Measurements from ENCODE around the gene CFAP68. TPM values are rescaled to one million over a fixed set of nuclear protein-coding genes. Genes with fewer than 3 reads are reported as not detected.
"Not testable (repeated sequence)": the region's sequence is repeated elsewhere in the genome, so short reads cannot be mapped to it uniquely, and the experiment has no call there.

The CFAP68 gene
- total RNA-seq, 6 experiments from 2014 or later = 10.6 to 22.9 (median 15.7) TPM

DNA sequence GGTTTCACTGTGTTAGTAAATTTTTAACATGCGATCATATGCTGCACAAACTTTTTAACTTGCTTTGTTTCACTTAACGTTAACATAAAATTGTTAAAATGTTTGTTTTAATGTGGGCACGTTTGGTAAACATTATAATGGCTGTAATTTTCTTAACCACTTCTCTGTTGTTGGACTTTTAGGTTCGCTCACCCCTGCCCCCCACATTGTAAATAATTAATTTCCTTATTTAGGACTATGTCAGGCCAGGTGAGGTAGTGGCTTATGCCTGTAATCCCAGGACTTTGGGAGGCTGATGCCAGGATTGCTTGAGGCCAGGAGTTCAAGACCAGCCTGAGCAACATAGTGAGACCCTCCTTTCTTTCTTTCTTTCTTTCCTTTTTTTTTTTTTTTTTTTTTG is 51.1 kb downstream of the CFAP68 start:
- ATAC-seq (no peak), DNase-seq (no peak)
- Histone ChIP-seq H3K4me3 (no peak overlapping the region), H3K36me3 (no peaks in the 10 kb centered on the region), H3K27ac (peak overlapping the region in 1 of 3 donors; percentile 92), H3K4me1 (peaks cover 0 to 44% (median 14%) of the 10 kb centered on the region in 4 donors), H3K27me3 (no peaks in the 10 kb centered on the region), H3K9me3 (no peaks in the 10 kb centered on the region)
- no peak for TF ChIP-seq POLR2A (IDR thresholded peaks at IDR 0.05)
- TF ChIP-seq, protein P1, sequence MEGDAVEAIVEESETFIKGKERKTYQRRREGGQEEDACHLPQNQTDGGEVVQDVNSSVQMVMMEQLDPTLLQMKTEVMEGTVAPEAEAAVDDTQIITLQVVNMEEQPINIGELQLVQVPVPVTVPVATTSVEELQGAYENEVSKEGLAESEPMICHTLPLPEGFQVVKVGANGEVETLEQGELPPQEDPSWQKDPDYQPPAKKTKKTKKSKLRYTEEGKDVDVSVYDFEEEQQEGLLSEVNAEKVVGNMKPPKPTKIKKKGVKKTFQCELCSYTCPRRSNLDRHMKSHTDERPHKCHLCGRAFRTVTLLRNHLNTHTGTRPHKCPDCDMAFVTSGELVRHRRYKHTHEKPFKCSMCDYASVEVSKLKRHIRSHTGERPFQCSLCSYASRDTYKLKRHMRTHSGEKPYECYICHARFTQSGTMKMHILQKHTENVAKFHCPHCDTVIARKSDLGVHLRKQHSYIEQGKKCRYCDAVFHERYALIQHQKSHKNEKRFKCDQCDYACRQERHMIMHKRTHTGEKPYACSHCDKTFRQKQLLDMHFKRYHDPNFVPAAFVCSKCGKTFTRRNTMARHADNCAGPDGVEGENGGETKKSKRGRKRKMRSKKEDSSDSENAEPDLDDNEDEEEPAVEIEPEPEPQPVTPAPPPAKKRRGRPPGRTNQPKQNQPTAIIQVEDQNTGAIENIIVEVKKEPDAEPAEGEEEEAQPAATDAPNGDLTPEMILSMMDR (IDR thresholded peaks at IDR 0.05) = no peak
- intact Hi-C loops (cut with DNase I) = loop anchor here in 1 of 2 donors (10.0 kb wide), 1 partner anchor 54 kb away; no protein-coding TSS in a partner anchor
- WGBS (ENCODE audit: insufficient coverage, low coverage, low lambda C conversion rate, missing lambda C conversion rate) = 23% methylated on average over 4 of the region's 4 CpGs

DNA sequence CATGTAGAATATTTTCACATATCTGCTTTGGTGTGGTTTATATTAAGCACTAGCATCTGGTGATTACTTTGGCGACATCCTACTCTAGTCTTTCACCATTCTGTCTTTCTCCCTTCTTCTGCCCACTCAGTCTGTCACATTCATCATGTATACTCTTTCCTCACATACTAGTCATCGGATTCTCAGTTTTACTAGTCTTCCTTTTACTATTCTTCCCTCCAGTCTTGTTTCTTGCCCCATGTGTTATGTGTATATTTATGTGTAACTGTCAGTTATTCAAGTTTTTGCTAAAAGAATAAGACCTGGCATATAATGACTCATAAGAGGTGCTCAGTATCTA is 53.2 kb downstream of the CFAP68 start:
- no peak overlapping the region for H3K4me3 ChIP-seq
- H3K27ac ChIP-seq = peak overlapping the region in 1 of 3 donors; percentile 92
- TF ChIP-seq, protein P1 (IDR thresholded peaks at IDR 0.05) = no peak
- TF ChIP-seq POLR2A (IDR thresholded peaks at IDR 0.05) = no peak
- ATAC-seq (no peak), DNase-seq (no peak)
- H3K27me3 ChIP-seq = no peaks in the 10 kb centered on the region
- H3K9me3 ChIP-seq = no peaks in the 10 kb centered on the region
- 75% methylated on average over 2 of the region's 2 CpGs for WGBS (ENCODE audit: insufficient coverage, low coverage, low lambda C conversion rate, missing lambda C conversion rate)
- intact Hi-C loops (cut with DNase I) = loop anchor here in 1 of 2 donors (10.0 kb wide), 1 partner anchor 52 kb away; no protein-coding TSS in a partner anchor
- peaks cover 0 to 42% (median 17%) of the 10 kb centered on the region in 4 donors for H3K4me1 ChIP-seq
- H3K36me3 ChIP-seq = no peaks in the 10 kb centered on the region

DNA sequence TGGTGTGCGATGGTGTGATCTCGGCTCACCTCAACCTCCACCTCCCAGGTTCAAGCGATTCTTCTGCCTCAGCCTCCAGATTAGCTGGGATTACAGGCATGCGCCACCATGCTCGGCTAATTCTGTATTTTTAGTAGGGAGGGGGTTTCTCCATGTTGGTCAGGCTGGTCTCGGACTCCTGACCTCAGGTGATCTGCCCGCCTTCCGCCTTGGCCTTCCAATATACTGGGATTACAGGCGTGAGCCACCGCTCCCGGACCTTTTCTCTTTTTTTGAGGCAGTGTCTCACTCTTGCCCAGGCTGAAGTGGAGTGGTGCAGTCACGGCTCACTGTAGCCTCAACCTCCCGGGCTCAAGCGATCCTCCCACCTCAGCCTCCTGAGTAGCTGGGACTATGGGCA is 53.8 kb downstream of the CFAP68 start:
- H3K4me3 ChIP-seq, H3K9me3 ChIP-seq, H3K27me3 ChIP-seq, ATAC-seq, DNase-seq, H3K36me3 ChIP-seq: not testable (repeated sequence)
- Histone ChIP-seq H3K4me1 (peaks cover 0 to 48% (median 17%) of the 10 kb centered on the region in 4 donors), H3K27ac (peak overlapping the region in 2 of 3 donors; percentile 79 to 92)
- intact Hi-C loops (cut with DNase I) = loop anchor here in 1 of 2 donors (10.0 kb wide), 1 partner anchor 52 kb away; no protein-coding TSS in a partner anchor
- 100% methylated on average over 9 of the region's 14 CpGs for WGBS (ENCODE audit: insufficient coverage, low coverage, low lambda C conversion rate, missing lambda C conversion rate)

DNA sequence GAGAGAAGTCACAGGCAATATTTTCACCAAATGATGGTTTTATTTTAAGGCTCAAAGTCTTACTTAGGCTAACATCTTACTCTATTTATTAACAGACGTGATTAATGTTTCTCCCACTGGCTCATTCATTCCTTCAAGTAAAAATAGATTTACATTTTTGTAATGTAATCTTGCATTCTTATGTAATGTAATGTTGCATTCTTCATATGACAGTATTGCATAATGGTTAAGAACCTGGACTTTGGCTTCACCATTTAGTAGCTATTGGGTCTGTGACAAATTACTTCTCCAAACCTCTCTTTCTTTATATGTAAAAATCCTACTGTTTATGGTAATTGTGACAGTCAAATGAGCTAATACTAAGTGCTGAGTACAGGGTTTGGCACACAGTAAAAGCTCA is 54.5 kb downstream of the CFAP68 start:
- Histone ChIP-seq H3K27me3 (no peaks in the 10 kb centered on the region), H3K9me3 (no peaks in the 10 kb centered on the region), H3K4me1 (peaks cover 0 to 55% (median 17%) of the 10 kb centered on the region in 4 donors), H3K36me3 (no peaks in the 10 kb centered on the region), H3K4me3 (no peak overlapping the region), H3K27ac (peak overlapping the region in 2 of 3 donors; percentile 79 to 92)
- ATAC-seq = no peak
- intact Hi-C loops (cut with DNase I) = loop anchor here in 1 of 2 donors (10.0 kb wide), 1 partner anchor 51 kb away; no protein-coding TSS in a partner anchor
- 0% methylated on average over 1 of the region's 1 CpG for WGBS (ENCODE audit: insufficient coverage, low coverage, low lambda C conversion rate, missing lambda C conversion rate)
- TF ChIP-seq, protein P1 (IDR thresholded peaks at IDR 0.05) = no peak
- no peak for TF ChIP-seq POLR2A (IDR thresholded peaks at IDR 0.05)
- DNase-seq = no peak

DNA sequence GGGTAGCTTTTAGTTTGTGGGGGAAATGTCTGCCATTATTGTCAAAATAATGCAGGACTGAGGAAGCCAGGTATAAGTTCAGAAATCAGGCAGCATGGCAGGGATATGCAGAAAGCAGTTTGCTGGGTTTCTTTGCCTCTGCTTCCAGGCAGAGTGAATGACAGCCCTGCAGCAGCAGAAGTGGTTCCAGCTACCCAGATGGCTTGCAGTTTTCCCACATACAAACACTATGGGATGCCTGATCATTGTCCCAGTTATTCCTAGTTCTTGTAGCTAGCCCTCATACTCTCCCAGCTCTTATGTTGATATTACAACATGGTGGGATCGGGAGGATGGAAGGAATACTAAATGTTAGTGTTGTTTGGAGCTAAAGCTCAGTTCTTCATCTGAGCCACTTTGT is 55.0 kb downstream of the CFAP68 start:
- Histone ChIP-seq H3K27ac (peak overlapping the region in 2 of 3 donors; percentile 79 to 92), H3K27me3 (no peaks in the 10 kb centered on the region), H3K4me1 (peaks cover 0 to 60% (median 17%) of the 10 kb centered on the region in 4 donors), H3K9me3 (no peaks in the 10 kb centered on the region), H3K4me3 (no peak overlapping the region), H3K36me3 (no peaks in the 10 kb centered on the region)
- 86% methylated on average over 1 of the region's 1 CpG for WGBS (ENCODE audit: insufficient coverage, low coverage, low lambda C conversion rate, missing lambda C conversion rate)
- TF ChIP-seq, protein P1 (IDR thresholded peaks at IDR 0.05) = no peak
- no peak for TF ChIP-seq POLR2A (IDR thresholded peaks at IDR 0.05)
- intact Hi-C loops (cut with DNase I) = loop anchor here in 1 of 2 donors (10.0 kb wide), 1 partner anchor 50 kb away; no protein-coding TSS in a partner anchor
- ATAC-seq (no peak), DNase-seq (no peak)

Small RNA genes lying within 50 kb of the gene (small RNA-seq; reads per million reads assigned to genes)
- gene C11orf52 (0 reads per million in 2 experiments), gene GNG5P3 (0 reads per million in 2 experiments), gene RNA5SP351 (0 reads per million in 2 experiments), gene RPL37AP8 (0 reads per million in 2 experiments)

Other genes with a start within 250 kb of the CFAP68 start
- 100 to 1,000 TPM in 1 of 6 experiments, 10 to 100 TPM in 5; 44.5 to 150 (median 59.6) TPM for gene PPP2R1B, start 113.2 kb upstream of the CFAP68 start, total RNA-seq
- 10 to 100 TPM; 15.0 to 20.8 (median 18.2) TPM for gene ALG9, start 8.0 kb upstream of the CFAP68 start, total RNA-seq
- 1 to 10 TPM in 4 of 6 experiments, under 1 TPM in 2; 0.90 to 1.3 (median 1.1) TPM for gene FDXACB1, start 376 bp upstream of the CFAP68 start, total RNA-seq
- gene CRYAB, start 32.2 kb downstream of the CFAP68 start, total RNA-seq = 10 to 100 TPM in 2 of 6 experiments, 1 to 10 TPM in 4; 3.6 to 10.5 (median 6.7) TPM
- gene HSPB2, start 33.2 kb downstream of the CFAP68 start, total RNA-seq = under 1 TPM in 2 of 6 experiments, not detected in 4; 0.20 to 0.49 TPM
- 10 to 100 TPM in 4 of 6 experiments, 1 to 10 TPM in 2; 6.4 to 12.6 (median 10.3) TPM for gene C11orf52, start 39.4 kb downstream of the CFAP68 start, total RNA-seq
- 10 to 100 TPM in 1 of 6 experiments, 1 to 10 TPM in 5; 4.5 to 10.4 (median 8.0) TPM for gene DIXDC1, start 57.8 kb downstream of the CFAP68 start, total RNA-seq
- 10 to 100 TPM; 10.8 to 37.4 (median 23.3) TPM for gene DLAT, start 145.9 kb downstream of the CFAP68 start, total RNA-seq
- gene PIH1D2, start 194.5 kb downstream of the CFAP68 start, total RNA-seq = under 1 TPM; 0.37 to 0.80 (median 0.37) TPM
- 1 to 10 TPM; 4.7 to 7.7 (median 6.0) TPM for gene NKAPD1, start 194.8 kb downstream of the CFAP68 start, total RNA-seq
- 10 to 100 TPM; 27.9 to 36.6 (median 31.4) TPM for gene TIMM8B, start 207.2 kb downstream of the CFAP68 start, total RNA-seq
- gene SDHD, start 207.3 kb downstream of the CFAP68 start, total RNA-seq = 100 to 1,000 TPM; 114 to 191 (median 130) TPM